NCI-H2196 treated with DMSO at 0.1 percent for 48 hours (cell line): Measurements from ENCODE around the gene ZFYVE9.

ENCODE experiments used
- DNase-seq: peaks from one replicate; lab custom pipeline; 2025; ENCODE audit not compliant: unreplicated experiment; lab: John Stamatoyannopoulos, UW

The ZFYVE9 gene

DNA sequence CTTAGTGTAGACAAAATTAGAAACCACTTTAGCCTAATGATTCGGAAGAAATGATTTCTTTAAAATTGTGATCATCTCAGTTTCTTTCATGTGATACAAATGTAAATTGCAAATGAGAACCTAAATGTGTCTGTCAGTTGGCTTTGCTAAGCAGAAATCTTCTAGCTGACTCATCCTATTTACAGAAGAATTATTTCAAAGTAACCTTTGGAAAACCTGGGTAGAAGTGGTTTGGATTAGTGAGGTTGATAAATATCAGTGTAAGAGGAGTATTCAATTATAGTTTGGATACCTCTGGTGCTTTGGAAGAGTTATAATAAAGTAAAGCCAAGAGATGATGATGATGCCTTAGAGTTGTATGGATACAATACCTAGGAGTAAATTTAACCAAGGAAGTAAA, 186.7 kb downstream of the ZFYVE9 start:
- no peak for DNase-seq

DNA sequence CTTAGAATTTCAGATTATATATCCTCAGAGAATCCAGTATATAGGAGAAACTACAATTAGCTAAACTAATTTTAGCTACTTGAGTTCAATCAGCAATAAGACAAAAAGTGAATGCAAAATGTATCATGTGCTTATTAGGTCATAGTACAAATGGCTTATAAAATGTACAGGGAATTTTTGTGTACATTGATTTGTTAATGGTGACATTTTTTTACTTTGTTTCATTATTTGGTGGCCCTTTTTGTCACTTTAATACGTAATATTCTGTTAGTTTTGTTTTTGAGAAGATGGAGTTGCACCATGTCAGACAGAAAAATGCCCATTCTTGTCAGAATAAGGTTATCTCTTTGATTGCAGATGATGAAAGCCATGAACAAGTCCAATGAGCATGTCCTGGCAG, 190.5 kb downstream of the ZFYVE9 start:
- DNase-seq = no peak

DNA sequence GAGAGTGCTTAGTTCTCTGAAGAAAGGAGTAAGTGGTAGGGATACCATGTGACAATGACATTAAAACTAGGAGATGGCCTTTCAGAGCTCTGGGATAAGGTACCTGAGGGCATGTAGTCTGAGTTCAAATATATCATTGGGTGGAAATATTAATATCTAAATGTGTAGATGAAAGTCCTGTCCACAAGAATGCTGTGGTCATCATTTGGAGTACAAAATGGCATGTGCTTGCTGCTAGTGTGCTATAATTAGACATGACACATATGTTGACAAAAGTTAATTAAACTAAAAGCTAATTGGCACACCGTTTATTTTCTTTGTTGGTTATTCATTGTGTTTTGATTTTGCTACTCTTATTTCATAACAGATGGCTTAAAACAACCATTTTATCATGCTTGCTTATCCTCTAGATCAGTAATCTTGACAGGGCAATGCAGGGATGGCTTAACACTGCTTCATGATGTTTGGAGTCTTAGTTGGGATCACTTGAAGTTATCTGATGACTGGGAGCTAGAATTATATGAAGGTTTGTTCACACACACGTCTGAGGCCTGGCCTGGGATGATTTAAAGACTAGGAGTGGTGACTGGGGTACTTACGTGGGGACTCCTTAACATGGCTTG, 193.1 kb downstream of the ZFYVE9 start:
- no peak for DNase-seq

DNA sequence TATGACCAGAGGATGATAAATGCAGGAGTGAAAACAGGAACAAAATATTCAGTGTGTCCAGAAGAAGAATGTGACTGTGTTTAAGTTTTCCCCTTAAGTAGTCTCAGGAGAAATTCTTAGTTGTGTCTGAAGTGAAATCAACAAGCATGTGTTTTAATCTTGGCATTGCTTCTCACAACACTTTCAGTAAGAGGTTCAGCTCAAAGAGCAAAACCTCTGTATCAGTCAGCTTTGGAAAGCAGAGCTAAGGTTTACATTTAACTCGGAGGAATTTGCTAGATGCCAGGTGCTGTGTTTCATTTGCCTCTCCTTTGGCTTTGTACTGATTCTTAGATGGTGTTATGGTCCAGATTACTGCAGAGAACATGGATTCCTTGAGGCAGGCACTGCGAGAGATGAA, 195.6 kb downstream of the ZFYVE9 start:
- DNase-seq = no peak

DNA sequence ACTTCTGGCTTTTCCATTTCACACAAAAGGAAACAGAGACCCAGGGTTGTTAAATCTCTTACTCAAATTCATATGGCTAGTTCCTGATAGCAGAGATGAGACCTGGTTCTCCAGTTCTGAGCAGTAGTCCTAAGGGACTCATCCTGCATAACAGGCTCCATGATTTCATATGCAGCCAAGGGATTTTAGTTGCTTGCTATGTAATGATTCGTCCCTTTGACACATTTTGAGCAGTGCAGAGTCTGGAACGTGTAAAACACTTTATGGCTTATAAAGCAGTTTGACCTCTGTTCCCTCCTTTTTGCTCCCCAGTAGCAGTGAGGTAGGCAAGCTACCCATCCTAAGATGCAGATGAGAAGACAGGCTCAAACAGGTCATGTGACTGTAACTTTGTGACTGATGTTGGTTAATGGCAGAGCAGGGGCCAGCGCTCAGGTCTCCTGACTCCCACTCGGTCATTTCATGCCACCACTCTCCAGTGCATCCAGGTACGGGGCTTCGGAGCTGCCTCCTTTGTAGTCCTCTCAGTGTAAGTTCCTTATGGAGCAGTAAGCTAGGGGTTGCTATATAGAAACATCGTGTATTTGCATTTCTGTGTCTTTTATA, 199.9 kb downstream of the ZFYVE9 start:
- no peak for DNase-seq

DNA sequence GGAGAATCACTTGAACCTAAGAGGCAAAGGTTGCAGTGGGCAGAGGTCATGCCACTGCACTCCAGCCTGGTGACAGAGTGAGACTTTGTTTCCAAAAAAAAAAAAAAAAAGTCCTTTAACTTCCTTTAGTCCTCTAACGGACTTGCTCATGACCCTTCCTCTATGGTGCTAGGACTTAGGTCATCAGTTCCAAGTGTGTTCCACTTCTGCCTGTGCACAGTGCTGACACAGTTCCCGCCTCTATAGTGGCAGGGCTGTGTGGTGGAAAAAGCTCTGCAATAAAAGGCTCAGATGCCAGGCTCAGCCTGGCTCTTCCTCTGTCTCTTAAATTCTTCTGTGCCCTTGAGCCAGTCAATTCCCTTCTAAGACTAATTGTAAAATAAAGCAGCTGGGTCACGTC, 202.1 kb downstream of the ZFYVE9 start:
- DNase-seq = no peak

DNA sequence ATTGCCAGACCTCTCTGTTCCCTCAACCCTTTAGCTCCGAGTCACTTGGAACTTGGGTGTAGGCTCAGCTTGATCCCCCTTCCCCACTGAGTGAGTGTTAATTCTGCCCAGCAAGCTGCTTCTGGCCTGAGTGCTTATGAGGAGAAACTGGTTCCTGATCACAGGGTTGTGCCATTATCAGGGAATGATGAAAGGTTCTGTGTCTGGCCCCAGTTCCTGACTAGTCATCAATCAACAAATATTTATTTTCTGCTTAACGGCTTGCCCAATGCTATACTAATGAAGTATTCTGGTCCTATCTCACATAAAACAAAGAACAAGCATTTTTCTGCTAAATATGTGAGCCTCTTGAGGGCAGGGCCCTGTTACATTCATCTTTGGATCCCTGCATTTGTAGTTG, 203.4 kb downstream of the ZFYVE9 start:
- DNase-seq = no peak

DNA sequence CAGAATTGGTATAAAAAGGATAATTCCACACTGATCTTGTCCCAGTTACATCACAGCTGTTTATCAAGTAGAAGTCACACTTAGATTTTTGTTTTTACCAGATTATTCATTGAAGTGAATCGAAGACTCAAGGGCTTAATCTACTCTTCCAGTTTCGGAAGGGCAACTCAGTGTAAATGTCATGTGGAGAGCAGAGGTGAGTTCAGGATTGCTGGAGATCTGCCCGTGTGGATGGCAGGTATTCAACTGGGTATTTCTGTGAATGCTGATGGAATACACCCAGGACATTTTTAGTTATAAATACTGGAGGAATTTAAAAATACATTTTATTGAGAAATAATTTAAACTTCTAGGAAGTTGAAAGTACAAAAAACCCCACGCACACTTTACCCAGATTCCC, 204.8 kb downstream of the ZFYVE9 start:
- DNase-seq = no peak

DNA sequence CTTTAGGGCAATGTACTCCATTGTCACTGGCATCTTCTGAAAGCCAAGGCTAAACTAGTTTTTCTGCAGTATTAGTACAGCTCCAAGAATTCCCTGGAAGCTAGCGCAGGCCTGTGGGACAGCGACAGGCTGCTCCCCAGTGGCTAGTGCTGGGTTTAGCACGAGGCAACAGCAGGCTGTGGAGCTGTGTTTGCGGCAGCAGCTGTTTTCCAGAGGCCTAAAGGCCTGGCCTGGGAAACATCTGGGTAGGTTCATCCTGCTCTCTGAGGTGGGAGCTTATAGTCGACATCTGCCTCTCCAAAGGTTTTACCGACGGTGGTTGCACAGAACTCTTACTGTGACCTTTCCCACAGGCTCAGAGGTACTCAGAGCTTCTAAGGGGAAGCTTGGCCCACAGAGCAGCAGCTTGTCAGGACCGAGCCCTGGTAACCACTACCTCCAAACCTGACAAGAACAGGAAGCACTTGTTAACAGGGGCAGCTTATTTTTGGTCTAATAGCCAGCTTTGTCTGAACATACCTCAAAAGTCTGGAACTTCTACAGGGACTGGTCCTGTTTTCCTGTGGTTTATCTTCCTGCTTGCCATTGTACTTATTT, 206.9 kb downstream of the ZFYVE9 start:
- no peak for DNase-seq

DNA sequence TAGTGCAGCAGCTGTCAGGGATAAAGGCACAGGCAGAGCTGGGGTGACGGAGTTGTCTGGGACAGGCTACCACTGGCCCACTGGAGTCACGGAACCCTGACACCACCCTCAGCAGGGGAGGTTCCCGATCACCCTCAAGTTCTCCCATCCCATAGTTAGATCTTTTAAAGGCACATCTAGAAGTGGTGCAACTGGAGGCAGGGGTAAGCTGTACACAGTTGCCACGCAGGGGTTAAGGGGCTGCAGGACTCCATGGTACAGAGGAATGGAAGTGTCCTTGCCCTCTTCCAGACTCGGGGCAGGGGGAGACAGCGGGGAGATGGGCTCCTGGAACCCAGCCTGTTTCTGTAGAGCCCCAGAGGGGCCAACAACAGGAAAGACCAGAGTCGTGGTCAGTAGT, 210.8 kb downstream of the ZFYVE9 start:
- DNase-seq = no peak

DNA sequence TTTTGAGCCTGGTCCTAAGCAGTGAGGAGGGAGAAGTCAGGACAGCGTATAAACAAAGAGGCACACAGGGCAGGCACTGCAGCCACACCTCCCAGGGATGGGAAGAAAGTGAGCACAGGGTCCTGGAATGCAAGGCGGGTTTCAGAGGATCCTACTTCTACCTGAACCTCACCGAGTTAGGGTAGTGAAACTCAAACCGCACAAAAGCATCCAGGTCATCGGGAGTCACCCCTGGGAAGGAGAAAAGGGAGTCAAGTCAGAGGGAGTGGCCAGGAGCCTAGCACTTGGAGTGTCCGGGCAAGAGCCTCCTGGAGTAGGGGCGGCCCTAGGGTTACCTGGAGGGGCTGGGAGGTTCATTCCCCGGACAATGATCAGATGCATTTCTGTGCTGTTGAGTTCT, 213.5 kb downstream of the ZFYVE9 start:
- DNase-seq = no peak

DNA sequence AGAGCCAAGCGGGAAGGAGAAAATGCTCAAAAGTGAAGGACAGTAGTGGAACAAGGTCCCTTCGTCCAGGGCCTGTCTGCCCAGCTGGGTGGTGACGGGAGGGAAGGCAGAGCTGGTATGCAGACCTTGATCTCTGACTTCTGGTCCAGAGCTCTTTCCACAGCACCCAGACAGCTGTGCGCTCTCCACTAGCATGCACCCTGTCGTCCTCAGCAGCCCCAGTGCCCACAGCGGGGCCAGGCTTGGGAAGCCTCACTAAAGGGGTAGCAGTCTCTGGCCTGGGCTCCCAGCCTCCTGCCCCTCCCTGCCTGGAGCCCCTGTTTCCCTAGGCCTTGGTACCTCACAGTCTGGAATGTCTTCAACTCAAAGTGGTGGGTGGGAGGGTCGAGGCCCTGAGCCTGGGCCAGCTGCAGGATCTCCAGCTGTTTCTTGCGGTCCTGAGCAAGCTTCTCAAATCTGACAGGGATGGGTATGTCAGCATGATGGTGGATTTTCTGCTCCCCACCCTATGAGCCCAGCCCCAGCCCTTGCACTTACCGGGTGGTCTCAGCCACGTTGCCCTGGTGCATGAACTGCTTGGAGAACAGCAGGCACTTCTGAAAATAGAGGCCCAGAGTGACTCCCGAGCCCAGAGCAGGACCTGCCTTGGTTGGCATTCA, 214.1 kb downstream of the ZFYVE9 start:
- no peak for DNase-seq

DNA sequence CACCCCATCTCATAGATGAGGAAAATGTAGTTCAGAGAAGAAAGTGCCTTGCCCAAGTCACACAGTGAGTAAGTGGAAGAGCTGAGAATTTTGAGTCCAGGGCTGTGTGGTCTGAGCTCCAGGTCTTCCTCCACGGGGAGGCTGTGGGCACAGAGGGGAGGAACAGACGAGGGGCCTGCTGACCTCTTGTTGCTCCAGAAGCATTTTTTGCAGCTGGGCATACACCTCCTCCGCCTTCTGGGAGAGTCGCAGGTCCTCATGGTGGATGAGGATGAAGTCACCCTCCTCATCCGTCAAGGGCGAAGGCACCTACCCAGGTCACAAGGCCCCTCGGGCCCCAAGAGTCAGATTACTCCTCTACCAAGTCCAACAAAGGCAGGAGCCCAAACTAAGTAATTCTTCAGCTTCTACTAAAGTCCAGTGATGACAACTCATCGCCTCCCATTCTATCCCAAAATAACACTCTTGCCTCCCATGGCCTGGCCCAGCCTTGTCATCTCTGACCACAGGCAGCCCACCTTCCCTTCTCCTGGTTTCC, 215.0 kb downstream of the ZFYVE9 start:
- no peak for DNase-seq

DNA sequence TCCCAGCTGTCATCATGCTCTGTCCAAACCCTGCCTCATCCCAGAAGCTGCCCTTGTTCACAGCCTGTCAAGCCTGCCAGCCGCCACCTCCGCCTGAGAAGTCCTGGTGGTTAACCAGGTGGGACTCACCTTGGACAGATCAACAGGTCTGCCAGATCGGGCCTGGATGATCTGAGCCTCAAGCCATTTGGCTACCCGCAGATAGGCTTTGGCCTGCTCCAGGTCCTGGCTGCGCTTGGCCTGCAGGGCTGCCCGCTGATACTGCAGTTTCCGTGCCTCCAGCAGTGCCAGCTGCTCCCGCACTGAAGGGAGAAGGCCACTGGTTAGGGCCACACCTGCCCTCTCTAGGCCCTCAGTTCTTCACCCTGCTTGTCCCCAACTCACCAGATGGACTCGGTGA, 215.5 kb downstream of the ZFYVE9 start:
- DNase-seq = no peak

DNA sequence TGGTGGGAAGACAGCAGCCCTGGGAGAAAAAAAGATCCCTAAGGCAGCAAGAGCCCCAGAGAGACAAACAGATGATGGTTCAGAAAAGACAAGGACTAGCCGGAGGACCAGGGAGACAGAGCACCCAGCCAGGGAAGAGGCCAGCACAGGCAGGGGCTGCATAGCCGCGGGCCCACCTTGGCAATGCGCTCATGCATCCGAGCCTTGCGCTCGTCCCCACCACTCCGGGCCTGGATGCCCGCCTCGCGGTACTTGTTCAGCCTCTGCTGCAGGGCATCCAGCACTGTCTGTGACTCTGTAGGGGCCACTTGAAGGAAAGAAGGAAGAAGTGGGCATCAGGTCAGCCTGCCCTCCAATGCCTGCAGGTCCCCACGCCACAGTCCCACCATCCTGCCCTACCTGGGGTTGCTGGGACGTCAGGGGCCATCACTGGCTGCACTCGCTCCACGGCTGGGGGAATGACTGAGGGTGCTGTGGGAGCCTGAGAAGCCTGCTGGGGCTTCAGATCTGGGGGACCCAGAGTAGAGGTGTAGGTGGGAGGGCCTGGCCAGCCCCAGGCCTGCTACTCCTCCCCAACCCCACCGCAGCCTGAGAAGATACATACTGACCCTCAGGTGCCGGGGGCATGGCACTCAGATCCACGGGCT, 217.1 kb downstream of the ZFYVE9 start:
- DNase-seq = no peak

DNA sequence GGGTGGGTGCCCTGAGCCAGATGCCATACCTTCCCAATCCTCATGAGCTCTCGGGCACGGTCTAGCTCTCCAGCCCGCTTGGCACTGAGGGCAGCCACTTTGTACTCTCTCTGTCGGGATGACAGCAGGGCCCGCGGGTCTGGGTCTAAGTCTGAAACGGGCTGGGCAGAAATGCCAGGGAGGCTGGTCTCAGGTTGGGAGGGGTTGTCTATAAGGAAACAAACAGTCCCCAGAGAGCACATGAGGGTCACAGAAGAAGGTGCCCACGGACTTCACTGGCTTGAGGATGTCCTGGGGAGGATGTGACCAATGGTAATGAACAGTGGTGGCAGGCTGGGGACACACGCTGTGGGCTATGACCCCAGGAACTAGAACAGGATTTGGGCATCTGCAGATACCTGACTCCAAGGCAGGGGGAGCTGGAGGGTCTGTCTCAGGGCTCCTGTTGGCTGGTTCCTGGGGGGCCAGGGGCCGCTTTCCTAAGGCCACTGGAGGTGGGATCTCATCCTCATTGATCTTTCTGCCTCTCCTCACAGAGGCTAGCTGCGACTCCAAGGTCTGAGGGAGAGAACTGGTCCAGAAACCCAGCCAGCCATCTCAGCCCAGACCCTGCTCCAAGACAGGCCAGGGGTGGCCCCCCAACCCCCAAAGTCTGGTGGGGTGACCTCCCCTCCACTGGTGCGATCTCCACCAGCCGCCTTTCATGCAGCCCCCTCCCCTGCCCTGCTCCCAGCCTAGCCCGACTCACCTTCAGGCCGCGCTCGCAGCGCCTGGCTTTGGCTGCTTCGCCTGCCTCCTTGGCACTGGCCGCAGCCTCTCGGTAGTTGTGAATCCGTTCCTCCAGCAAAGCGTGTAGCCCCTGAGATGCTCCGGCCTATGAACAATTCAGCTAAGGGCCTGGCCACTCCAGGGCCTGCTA, 218.0 kb downstream of the ZFYVE9 start:
- no peak for DNase-seq

DNA sequence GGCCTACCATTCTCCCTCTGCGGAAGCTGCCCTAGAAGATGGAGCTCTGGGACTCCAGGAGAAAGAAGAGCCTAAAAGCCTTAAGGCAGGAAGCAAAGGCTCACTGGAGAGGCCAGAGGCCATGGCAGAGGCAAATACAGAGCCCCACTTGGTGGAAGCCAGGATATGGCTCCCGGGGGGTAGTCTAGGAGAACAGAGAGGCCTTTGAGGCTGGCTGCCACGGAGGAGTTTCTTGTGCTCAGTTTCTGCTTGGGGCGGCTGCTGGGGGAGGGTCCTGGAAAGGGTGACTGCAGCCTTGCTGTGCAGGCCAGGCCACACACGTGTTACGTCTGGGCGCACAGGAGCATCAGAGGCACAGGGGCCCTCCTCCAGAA, 218.7 kb downstream of the ZFYVE9 start:
- DNase-seq = no peak

DNA sequence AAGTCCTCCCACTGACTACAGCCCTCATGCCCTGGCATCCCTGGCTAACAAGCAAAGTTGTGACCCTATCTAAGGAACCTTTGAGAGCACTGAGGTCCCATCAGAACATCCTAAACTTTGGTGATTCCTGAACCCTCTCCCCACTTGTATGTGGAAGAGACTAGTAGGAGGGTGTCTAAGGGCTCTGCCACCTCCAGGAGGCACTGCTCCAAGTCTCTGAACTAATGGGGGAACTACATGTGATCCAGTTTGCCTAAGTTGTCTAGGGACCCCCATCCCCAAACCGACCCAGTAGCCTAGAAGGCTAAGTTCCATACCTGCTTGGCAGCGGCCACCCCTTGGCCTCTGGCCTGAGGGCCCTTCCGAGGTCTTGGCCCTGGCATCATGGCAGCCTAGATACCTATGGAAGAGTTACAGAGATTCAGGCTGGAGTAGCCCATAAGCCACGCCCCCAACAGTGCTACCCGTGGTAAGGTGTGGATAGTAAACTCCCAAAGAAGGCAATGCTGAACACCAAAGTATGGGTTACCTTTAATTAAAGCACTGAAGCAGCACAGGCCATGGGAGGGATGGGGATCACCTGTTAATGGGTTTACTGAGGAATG, 222.4 kb downstream of the ZFYVE9 start:
- no peak for DNase-seq

DNA sequence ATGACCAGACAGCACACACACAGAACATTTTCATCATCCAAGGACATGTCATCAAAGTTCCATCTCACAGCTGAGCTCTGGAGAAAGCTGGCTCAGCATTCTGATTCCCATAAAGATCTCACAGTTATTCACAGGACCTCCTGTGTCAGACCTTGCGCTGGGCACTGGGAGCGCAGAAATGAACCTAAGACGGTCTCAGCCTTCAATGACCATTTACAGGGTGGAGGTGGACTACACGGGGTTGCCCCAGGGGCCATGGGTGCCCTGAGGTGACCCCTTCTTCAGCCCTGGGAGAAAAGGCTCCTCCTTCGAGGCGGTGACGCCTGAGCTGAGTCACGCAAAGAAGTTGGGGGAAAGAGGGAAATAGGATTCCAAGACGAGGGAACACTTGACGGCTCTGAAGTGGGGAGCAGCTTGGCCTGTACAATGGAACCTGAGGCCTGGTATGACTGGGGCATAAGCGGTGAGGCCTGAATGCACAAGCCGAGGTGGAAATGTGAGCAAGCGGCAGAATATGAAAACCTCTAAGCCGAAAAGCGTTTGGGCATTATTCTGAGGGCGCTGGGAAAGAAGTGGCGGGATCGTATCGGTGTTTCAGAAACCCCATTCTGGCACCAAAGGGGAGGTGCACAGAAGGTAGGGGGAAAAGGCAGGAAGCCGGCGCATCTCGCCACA, 223.3 kb downstream of the ZFYVE9 start:
- DNase-seq = no peak
